HG02798 (cell line): ENCODE data around the gene ARMS2.

Experiments
- ATAC-seq: cut with Tn5 transposase; IDR thresholded peaks from one replicate; pipeline ENCODE4 v1.9.1; 2021; ENCODE audit warnings: mild to moderate bottlenecking; ENCODE audit not compliant: unreplicated experiment, poor library complexity

ARMS2 gene

DNA sequence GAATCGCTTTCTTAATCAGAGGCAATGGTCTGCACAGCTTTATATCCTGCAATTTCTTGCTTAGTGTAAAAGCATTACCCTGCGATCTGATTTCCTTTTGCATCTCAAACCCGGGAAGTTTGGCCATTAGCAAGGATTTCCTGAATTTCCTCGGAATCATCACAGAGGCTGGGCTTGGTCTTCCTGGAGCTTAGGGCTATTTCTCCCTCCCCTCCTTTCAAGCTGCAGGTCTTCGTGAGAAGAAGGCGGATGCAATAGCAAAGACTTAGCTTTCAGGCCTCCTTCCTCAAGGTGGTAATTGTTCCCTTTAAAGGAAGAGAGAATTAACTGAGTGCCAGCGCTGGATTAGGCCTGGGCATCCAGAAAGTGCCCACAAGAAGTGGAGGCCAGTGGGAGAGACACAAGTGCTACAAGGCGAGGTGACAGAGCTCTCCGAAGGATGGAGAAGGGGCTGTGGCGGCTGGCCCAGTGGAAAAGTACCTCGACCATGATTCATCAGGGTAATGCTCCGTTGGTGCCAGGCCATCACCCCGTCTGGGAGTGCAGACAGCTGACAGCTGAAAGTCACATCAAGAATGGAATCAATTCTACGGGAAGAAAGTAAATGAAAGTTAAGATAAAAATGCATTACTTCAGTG, 4.0 kb upstream of the ARMS2 start:
- ATAC-seq, result no peak

DNA sequence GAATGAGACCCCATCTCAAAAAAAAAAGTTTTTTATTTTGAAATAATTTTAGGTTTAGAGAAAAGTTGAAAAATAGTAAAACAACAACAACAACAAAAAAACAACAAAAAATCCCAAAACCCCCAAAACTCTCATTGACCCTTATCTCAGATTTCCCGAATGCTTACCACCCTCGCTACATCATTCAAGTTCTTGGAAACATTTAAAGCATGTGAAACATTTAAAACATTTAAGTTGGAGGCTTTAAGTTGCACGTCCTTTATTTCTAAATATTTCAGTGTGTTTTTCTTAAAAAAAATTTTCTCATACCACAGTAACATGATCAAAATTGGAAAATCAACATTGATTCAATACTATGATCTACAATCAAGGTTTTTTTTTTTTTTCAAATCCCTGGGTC, 382 bp upstream of the ARMS2 start:
- no peak for ATAC-seq

DNA sequence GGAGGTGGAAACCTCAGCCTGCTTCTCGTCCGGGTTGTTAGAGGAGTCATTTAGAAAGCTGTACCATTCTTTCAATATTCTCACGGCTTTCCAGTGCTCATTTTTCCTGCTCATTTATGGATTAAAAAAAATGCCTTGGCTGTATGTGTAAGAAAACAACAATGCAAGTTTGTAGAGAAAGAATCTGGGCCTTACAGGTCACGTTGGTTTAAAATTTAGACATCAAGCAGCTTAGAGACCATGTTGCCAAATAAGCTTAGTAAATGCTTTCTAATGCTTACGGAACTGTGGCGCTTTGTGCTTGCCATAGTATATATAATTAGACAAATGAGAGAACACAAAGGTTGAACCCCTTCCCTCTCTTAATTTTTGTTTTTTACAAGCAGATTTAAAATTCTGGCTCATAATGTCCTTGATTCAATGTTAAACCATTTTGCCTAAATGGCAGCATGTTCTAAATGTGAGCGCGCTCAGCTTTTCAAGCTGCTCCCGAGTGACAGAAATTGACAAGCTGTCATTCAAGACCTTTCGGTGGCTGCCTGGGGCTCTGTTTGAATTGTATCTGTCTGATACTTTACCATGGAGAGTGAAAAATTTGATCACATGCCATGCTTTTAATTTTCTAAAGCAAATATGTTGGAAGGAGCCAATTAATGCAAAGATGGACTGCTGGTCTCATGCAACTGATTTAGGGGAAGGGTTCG, 1.1 kb downstream of the ARMS2 start:
- ATAC-seq, result no peak

DNA sequence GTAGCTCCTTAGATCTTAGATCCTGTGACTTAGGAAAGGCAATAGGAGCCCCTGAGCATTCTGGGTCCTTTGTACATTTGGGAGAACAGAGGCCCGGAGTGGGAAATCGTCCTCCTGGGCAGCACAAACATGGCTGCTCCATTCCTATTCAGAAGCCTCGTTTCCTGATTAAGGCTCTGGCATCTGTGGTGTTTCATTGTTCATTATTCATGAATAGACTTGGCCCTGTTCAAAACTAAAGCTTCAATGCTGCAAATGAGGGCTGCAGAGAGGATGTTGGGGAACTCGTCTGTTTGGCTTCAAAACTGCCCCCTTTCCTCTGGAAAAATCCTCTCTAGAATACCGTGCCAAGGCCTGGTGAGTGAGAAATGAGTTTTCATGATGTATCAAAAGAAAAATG, 3.5 kb downstream of the ARMS2 start:
- ATAC-seq, result no peak

DNA sequence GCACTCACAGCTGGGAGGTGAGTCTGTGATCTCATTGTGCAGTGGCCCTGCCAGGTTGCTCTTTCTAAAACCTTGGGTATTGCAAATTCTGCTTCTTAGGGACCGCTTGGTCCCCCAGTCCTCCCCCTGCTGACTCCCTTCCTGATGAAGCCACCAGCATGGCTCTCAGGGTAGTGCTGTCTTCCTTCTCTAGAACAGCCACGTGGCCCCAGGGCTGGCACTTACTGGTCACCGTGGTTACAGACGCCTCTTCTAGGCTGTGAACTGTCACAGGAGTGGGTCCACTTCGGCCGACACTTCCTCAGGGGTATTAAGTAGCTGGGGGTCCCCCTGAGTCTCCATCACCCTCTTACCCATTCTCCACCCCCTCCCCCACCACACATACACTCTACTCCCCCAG, 4.2 kb downstream of the ARMS2 start:
- ATAC-seq, result no peak

DNA sequence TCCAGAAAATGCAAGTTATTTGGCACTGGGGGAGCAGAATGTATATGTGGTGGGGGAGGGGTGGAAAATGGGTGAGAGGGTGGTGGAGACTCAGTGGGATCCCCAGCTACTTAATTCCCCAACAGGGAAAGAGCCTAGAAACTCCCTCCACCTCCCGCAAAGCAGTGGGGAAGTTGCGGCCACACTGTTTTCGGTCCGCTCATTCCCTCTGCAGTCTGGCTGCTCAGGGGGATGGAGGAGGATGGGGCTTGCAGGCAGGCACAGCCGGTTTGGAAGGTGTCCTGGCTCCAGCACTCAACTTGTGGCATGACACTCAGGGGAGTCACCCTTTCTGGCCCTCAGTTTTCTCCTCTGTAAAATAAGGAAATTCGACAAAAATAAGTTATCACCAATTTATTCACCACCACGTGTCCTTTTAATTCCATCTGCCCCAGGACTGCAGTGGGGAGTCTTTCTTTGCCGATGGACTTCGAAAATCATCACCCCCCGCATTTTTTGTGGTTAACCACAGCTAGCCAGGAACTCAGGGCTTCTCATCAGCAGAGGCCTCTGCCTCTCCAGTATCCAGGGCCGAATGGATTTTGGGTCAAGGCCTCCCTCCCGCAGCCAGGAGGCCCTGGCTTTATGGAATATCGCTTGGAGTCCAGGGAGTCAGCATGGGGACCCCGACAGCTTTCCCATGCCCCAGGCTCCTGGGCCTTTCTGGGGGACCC, 5.3 kb downstream of the ARMS2 start:
- ATAC-seq, result no peak

DNA sequence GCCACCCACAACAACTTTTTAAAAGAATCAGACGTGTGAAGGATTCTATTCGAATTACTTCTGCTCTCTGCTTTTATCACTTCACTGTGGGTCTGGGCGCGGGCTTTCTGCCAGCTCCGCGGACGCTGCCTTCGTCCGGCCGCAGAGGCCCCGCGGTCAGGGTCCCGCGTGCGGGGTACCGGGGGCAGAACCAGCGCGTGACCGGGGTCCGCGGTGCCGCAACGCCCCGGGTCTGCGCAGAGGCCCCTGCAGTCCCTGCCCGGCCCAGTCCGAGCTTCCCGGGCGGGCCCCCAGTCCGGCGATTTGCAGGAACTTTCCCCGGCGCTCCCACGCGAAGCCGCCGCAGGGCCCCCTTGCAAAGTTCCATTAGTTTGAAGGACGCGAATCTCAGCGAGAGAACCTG, 6.4 kb downstream of the ARMS2 start:
- no peak for ATAC-seq

DNA sequence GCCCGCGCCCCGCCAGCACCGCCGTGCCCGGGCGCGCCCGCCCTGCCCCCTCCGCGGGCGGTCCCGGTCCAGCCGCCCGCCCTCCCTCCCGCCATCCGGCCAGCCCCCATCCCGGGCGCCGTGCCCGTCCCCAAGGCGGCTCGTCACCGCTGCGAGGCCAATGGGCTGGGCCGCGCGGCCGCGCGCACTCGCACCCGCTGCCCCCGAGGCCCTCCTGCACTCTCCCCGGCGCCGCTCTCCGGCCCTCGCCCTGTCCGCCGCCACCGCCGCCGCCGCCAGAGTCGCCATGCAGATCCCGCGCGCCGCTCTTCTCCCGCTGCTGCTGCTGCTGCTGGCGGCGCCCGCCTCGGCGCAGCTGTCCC, 6.9 kb downstream of the ARMS2 start, which contains the start of gene HTRA1:
Gene HTRA1, plus strand, starts transcription at position 187 of the 362 bp plus-strand sequence. Its CDS starts 100 bp downstream, at position 287.
- no peak for ATAC-seq

DNA sequence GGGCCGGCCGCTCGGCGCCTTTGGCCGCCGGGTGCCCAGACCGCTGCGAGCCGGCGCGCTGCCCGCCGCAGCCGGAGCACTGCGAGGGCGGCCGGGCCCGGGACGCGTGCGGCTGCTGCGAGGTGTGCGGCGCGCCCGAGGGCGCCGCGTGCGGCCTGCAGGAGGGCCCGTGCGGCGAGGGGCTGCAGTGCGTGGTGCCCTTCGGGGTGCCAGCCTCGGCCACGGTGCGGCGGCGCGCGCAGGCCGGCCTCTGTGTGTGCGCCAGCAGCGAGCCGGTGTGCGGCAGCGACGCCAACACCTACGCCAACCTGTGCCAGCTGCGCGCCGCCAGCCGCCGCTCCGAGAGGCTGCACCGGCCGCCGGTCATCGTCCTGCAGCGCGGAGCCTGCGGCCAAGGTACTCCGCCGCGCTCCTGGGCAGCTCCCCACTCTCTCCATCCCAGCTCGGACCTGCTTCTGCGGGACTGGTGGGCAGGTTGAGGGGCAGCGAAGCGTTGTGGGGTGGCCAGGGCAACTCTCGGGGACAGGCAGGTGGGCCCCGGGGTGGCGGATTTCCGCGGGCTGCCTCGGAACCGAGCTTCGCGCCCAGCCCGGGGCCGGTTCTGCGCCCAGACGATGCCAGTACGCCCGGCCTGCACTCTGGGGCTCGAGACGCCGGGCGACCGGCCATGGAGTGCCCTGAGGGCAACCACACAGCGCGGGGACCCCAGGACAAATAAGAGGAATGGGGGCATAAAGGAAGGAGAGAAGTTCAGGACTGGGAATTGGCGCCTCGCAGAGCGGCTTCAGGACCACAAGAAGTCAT, 7.5 kb downstream of the ARMS2 start:
- no peak for ATAC-seq

DNA sequence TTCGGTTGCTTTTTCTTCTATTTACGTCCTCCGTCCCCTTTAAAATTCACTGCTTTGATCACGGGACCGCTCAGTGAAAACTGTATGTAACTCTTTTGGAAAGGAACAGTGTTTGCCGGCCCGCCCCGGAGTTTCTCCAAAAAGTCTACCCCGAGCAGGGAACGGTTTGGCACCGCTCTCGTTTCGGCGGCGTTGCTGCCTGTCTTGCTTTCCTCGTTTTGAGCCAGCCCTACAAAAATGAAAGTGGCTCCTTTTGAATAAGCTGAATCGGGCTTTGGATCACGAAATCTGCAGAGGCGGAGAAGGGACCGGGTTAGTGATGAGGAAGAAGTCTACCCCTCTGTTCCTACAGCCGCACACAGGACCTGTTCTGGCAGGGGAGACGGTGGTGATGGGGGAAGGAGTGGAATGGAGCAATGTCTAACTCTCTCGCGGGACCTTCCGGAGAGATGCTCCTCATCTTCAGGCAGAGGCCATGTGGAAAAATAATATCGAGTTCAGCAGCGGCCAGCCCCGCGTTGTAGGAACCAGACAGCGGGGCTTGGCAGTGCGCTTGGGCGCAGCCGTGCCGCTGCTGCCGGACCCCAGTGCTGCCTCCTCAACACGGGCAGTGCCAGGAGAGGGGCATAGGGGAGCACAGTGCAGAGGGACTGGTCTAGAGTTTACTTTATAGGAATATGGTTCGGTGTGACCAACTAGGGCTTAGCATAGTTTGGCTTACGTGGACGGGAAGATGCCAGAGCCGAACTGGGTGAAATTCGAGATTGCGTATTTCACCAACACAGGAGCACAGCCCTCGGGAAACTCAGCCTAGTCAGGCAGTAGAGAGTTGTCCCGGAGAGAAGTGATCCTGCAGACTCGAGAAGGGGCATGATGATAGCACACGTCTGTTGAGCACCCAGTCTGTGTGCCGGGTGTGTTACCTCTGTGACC, 8.3 kb downstream of the ARMS2 start:
- ATAC-seq, result no peak

DNA sequence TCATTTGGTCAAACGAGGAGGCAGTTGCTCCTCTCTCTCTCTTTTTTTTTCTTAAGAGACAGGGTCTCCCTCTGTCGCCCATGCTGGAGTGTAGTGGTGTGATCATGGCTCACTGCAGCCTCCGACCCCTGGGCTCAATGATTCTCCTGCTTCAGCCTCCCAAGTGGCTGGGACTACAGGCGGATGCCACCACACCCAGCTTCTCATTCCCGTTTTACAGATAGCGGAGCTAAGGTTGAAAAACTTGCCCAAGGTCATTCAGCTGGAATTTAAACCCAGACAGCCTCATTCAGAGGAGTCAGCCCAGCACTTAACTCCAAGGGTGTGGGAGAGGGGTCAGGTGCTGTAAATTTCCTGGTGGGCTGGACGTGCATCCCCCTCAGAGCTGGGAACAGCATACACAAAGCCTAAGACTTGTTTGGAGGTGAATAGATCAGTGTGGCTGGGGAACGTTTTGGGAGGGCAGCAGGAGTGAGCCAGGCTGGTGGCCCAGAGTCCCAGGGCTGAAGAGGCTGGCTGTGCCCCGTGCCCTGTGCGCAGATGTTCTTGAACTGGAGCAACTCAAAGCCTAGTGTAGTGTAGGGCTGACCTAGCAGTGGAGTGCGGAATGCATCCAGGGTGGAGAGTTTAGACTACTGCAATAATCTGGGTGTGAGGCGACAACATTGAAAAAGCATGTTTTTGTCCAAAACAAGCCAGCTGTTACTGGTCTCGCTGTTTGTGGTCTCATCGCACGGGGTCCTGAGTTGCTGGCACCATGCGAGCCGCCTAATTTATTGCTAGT, 9.2 kb downstream of the ARMS2 start:
- ATAC-seq, result no peak

DNA sequence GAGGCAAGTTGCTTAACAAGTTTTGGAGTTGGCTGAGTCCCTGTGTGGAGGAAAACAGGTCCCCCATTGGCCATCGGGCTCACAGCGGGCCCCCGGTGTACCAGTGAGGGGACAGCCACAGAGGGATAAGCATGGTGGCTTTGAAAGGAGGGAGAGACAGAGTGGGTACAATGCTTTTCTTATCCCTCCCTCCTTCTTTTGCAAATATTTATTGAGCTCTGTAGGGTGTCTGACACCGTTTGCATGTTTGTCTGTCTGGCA, 9.7 kb downstream of the ARMS2 start:
- ATAC-seq, result no peak

DNA sequence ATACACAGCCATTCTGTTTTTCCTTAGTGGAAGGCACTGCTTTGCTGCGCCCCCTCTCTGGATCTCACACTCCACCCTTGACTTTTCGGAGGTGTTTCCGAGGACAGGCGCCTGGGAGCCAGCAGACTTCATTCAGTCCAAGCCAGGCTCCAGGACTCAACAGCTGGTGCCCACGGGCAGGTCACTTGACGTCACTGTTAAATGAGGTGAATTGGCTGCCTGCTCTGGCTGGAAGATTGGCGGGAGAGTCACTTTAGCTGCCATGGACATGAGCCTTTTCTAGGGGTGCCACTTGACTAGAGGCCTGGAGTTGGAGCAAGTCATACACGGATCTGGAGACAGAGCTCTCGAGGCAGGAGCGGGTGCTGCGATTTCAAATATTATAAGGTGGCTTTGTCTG, 10.1 kb downstream of the ARMS2 start:
- ATAC-seq, result no peak

DNA sequence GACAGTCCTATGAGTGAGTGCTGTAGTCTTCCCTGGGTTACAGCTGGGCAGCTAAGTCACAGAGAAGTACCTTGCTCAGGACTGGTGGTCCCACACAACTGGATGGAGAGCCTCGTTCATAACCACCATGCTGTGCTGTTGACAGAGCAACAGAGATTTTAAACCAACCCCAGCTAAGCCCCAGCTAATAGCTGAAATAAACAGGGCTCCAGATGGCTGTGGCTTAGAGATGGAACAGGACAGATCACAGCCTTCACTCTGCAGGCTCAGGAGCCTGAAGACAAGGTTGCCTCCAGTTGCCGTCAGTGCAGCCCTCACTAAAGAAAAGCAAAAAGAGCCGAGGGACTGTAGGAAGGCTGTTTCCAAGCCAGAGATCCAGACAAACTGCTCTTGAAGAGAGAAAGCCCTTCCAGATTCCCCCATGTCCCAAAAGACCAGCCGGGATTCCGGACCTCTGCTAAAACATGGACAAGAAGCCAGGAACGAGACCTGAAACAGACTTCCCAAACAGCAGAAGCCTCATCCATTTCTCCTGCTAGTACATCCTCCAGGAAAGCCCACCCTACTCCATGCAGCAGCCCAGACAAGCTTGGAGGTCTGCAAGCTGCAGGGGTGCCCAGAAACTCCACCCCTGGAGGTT, 11.1 kb downstream of the ARMS2 start:
- ATAC-seq, result no peak

DNA sequence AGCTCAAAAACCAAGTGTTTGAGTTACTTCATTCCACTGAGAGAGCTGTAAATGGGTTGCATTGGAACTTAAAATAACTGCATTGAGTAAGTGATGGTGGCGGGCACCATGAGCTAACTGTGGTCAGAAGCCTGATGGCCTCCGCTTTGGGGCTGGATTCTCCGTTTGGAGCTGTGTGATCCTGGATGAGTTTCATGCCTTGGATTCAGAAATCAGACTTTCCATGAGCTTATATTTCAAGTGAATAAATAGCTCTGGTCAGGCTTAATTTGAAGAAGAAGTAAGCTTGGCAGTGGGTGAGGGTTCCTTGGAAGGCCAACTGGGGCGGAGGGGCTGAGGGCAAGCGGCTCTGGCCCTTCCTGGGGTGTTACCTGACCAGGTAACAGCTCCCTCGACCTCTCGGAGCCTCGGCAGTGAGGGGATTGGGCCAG, 12.5 kb downstream of the ARMS2 start:
- ATAC-seq, result no peak

DNA sequence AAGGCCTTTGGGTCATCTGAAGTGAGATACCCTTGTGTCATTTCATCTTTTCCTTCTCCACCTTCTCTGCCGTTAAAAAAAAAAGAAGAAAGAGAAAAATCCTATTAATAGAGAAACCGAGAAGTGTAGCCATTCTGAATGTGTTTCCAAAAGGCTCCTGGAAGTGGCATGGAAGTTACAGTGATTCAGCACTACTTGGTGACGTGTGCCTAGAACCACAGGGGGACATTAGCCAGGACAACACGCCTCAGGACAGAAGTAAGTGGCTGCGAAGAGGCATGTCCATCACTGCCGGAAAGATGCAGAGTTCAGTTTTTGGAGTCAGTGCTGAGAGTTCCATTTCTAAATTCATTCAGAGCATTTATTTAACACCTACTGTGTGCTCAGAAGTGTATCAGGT, 13.2 kb downstream of the ARMS2 start:
- ATAC-seq, result no peak

DNA sequence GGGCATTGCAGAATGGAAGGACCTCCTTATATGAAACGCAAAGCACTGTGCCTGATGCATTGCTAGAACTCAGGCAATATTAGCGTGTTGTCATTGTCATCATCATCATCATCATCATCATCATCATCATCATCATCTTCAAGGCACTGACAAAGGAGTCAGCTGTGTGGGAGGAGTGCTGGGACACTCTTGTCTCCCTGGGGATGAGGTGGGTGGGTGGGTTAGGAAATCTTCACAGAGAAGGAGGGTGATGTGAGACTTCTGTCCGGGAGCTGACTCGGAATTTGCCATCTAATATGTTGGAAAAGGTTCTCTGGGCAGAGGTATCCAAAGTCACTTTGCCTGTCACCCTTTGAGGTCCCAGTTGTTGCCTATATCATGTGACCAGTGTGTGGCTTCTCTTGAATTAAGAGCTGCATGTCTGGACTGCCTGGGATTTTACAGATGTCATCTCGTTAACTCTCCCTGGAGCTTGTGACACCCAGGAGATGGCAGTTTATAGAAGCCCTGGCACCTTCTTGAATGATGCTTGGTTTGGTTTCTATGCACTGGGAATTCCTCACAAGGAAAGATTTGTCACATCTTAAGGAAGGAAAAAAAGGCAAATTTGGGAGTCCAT, 14.0 kb downstream of the ARMS2 start:
- no peak for ATAC-seq
